Kidney capillary endothelial cell (primary cell): ENCODE measurements around the gene PLEKHG4.

Source experiments
- DNase-seq: peaks from one replicate; pipeline ENCODE4 v3.0.0-alpha.2; 2018; ENCODE audit warnings: low spot score

Gene PLEKHG4

GRCh38 chr16:67279296-67280089, at the start of gene PLEKHG4:
Gene PLEKHG4, plus strand, starts transcription at chr16:67279532. Its CDS starts 513 bp downstream, at chr16:67280045.
- peak; percentile 72 for DNase-seq

- no peak for DNase-seq
These were observed 49.2 kb upstream of the PLEKHG4 start for GRCh38 chr16:67229906-67230808.

GRCh38 chr16:67230809-67231660, 48.3 kb upstream of the PLEKHG4 start:
- no peak for DNase-seq

- DNase-seq = no peak
These were observed 45.7 kb upstream of the PLEKHG4 start for GRCh38 chr16:67233596-67233995.

GRCh38 chr16:67234180-67234597, 45.1 kb upstream of the PLEKHG4 start:
- DNase-seq = no peak

- no peak for DNase-seq
These were observed 43.3 kb upstream of the PLEKHG4 start for GRCh38 chr16:67235816-67236562.

GRCh38 chr16:67236563-67237395, 42.6 kb upstream of the PLEKHG4 start:
- DNase-seq = peak; percentile 68

- no peak for DNase-seq
These were observed 41.7 kb upstream of the PLEKHG4 start for GRCh38 chr16:67237396-67238277.

GRCh38 chr16:67238278-67238575, 41.1 kb upstream of the PLEKHG4 start:
- no peak for DNase-seq

- no peak for DNase-seq
These were observed 40.4 kb upstream of the PLEKHG4 start for GRCh38 chr16:67238806-67239470.

GRCh38 chr16:67240506-67240905, 38.8 kb upstream of the PLEKHG4 start:
- no peak for DNase-seq

- peak; percentile 55 for DNase-seq
These were observed 38.1 kb upstream of the PLEKHG4 start for GRCh38 chr16:67241008-67241900.

- no peak for DNase-seq
These were observed 37.1 kb upstream of the PLEKHG4 start for GRCh38 chr16:67242138-67242730.

- DNase-seq = no peak
These were observed 35.9 kb upstream of the PLEKHG4 start for GRCh38 chr16:67243481-67243880.

- DNase-seq = peak; percentile 97
These were observed 34.7 kb upstream of the PLEKHG4 start for GRCh38 chr16:67244387-67245185.

- no peak for DNase-seq
These were observed 34.1 kb upstream of the PLEKHG4 start for GRCh38 chr16:67245186-67245585.

- peak; percentile 75 for DNase-seq
These were observed 33.7 kb upstream of the PLEKHG4 start for GRCh38 chr16:67245674-67246080.
